ENCODE results near the gene ENTPD8.

DNA sequence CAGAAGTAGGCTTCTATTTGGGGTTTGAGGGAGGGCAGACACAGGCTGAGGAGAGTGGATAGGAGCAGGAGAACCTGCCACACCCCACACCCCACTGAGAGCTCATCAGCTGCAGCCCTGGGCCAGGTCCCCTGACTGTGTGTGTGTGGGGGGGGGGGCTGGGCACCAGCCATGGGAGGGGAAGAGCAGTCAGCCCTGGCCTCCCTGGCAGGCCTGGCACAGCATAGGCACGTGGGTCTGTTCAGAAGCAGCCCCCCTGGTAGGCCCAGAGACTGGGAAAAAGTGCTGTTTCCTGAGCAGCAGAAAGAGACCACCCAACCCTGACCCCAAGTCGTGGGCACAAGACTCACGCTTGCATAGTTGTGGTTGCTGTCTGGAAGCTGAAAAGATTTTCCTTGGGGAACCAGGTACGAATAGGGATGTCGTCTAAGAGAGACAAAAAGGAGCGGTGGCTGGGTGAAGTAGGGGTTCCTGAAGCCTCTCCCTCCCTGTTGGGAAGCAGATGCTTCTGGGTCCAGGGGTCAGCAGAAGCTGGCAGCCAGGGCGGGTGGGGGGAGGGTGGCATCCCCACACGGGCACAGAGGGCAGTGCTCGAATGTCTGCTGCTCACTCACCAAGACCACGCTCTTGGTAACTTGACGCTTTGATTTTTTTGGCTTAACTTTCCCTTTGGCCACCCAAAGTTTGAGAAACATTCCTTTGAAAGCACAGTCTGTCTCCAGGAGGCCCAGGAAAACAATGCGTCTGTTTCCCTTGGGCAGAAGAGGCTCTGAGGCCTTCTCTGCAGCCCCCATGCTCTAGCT is 15.1 kb upstream of the ENTPD8 start:
- TF ChIP-seq EZH2phosphoT487 (IDR thresholded peaks at IDR 0.05; ENCODE audit: low read depth, severe bottlenecking, unreplicated experiment) (no peak), EZH2 (IDR thresholded peaks at IDR 0.05; ENCODE audit: borderline replicate concordance) (no peak)
- TF ChIP-seq, protein P1, sequence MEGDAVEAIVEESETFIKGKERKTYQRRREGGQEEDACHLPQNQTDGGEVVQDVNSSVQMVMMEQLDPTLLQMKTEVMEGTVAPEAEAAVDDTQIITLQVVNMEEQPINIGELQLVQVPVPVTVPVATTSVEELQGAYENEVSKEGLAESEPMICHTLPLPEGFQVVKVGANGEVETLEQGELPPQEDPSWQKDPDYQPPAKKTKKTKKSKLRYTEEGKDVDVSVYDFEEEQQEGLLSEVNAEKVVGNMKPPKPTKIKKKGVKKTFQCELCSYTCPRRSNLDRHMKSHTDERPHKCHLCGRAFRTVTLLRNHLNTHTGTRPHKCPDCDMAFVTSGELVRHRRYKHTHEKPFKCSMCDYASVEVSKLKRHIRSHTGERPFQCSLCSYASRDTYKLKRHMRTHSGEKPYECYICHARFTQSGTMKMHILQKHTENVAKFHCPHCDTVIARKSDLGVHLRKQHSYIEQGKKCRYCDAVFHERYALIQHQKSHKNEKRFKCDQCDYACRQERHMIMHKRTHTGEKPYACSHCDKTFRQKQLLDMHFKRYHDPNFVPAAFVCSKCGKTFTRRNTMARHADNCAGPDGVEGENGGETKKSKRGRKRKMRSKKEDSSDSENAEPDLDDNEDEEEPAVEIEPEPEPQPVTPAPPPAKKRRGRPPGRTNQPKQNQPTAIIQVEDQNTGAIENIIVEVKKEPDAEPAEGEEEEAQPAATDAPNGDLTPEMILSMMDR (IDR thresholded peaks at IDR 0.05; ENCODE audit: poor library complexity) = no peak

Data from hepatocyte (in vitro differentiated cells).